GM19238 (cell line): Measurements from ENCODE around the gene TMEM128.
"Not testable (repeated sequence)": the region's sequence is repeated elsewhere in the genome, so short reads cannot be mapped to it uniquely, and the experiment has no call there.

ENCODE experiments used
- DNase-seq: peaks from one replicate; pipeline ENCODE4 v3.0.0; 2011; ENCODE audit warnings: low spot score; ENCODE audit not compliant: insufficient read length

Gene TMEM128

GRCh38 chr4:4195354-4195753 lies 52.7 kb downstream of the TMEM128 start:
- no peak for DNase-seq

GRCh38 chr4:4188557-4188956 lies 59.5 kb downstream of the TMEM128 start:
- DNase-seq, result not testable (repeated sequence)
